Vagina (tissue), 2 donors: Measurements from ENCODE around the gene CRP. TPM values are rescaled to one million over a fixed set of nuclear protein-coding genes. Genes with fewer than 3 reads are reported as not detected.

Experiments
- DNase-seq, 2 donors: peaks; one replicate each; pipeline ENCODE4 v3.0.0-alpha.2; 2017; ENCODE audit errors: extremely low spot score in 2 of 2
- H3K27ac ChIP-seq: fragments of 200-600 bp; sonication (generic); one replicate; pipeline ENCODE4 v1.5.1; 2019
- H3K27me3 ChIP-seq: fragments of 200-600 bp; sonication (generic); one replicate; pipeline ENCODE4 v1.5.1; 2019
- H3K36me3 ChIP-seq, 2 donors: fragments of 200-600 bp; sonication (generic); one replicate each; pipeline ENCODE4 v1.5.1; 2017 to 2019
- H3K4me1 ChIP-seq: fragments of 200-600 bp; sonication (generic); one replicate; pipeline ENCODE4 v1.5.1; 2019
- H3K4me3 ChIP-seq, 2 donors: fragments of 200-600 bp; sonication (generic); 1 replicate in 1 of 2; 2 replicates in 1 of 2; pipeline ENCODE4 v1.5.1; 2016 to 2019
- H3K9me3 ChIP-seq: fragments of 200-600 bp; sonication (generic); one replicate; pipeline ENCODE4 v1.5.1; 2019
- CTCF ChIP-seq, 3 experiments: fragments of 450-650 bp in 2 of 3; fragments of 200-600 bp in 1 of 3; sonication (generic) in 1 of 3; IDR thresholded peaks; one replicate each; pipeline ENCODE4 v1.5.1; 2017 to 2019; ENCODE audit warnings: antibody characterized with exemption in 3 of 3, mild to moderate bottlenecking in 2 of 3, moderate library complexity in 2 of 3
- POLR2A ChIP-seq, 2 donors: fragments of 450-650 bp; IDR thresholded peaks; one replicate each; pipeline ENCODE4 v1.6.1; 2017; ENCODE audit warnings: antibody characterized with exemption in 2 of 2, mild to moderate bottlenecking in 2 of 2, moderate library complexity in 2 of 2
- POLR2AphosphoS5 ChIP-seq, 2 donors: sonication (generic); formaldehyde crosslinking; IDR thresholded peaks; one replicate each; pipeline ENCODE4 v1.9.0; 2017; ENCODE audit warnings: antibody characterized with exemption in 2 of 2, mild to moderate bottlenecking in 2 of 2, low read depth in 1 of 2; ENCODE audit not compliant: insufficient read depth in 1 of 2
- intact Hi-C: fragments of 100-400 bp; cut with DNase I; formaldehyde crosslinking; loops from one replicate; pipeline ENCODE4 v1.15.1; 2023
- total RNA-seq: library from RNA; depleted of rRNA; stranded (reverse); fragments of >200 nt; gene quantifications from one replicate; pipeline ENCODE4 v1.2.3, GENCODE V29; 2016

CRP gene
- total RNA-seq, 1 donor from 2014 or later = not detected

GRCh38 chr1:159700312-159700711 is 14.1 kb downstream of the CRP start:
- H3K4me3 ChIP-seq = no peak overlapping the region
- intact Hi-C loops = no loop called here
- no peak overlapping the region for H3K27ac ChIP-seq
- H3K27me3 ChIP-seq = no peaks in the 10 kb centered on the region
- TF ChIP-seq POLR2A (IDR thresholded peaks at IDR 0.05) (no peak), CTCF (IDR thresholded peaks at IDR 0.05) (no peak), POLR2AphosphoS5 (IDR thresholded peaks at IDR 0.05; ENCODE audit: insufficient read depth in 1 of 2, low read depth in 1 of 2) (no peak)
- no peaks in the 10 kb centered on the region for H3K9me3 ChIP-seq
- DNase-seq = no peak
- H3K36me3 ChIP-seq = no peaks in the 10 kb centered on the region
- H3K4me1 ChIP-seq = no peaks in the 10 kb centered on the region

- no peaks in the 10 kb centered on the region for H3K27me3 ChIP-seq
- H3K4me1 ChIP-seq = no peaks in the 10 kb centered on the region
- intact Hi-C loops = no loop called here
- H3K27ac ChIP-seq = no peak overlapping the region
- H3K9me3 ChIP-seq = no peaks in the 10 kb centered on the region
- TF ChIP-seq POLR2A (IDR thresholded peaks at IDR 0.05) = no peak
- no peak for TF ChIP-seq POLR2AphosphoS5 (IDR thresholded peaks at IDR 0.05; ENCODE audit: insufficient read depth in 1 of 2, low read depth in 1 of 2)
- no peaks in the 10 kb centered on the region for H3K36me3 ChIP-seq
- no peak for DNase-seq
- no peak overlapping the region for H3K4me3 ChIP-seq
Observed at GRCh38 chr1:159699653-159700052, 14.7 kb downstream of the CRP start.

- DNase-seq = no peak
- intact Hi-C loops = no loop called here
- no peaks in the 10 kb centered on the region for H3K36me3 ChIP-seq
Observed at GRCh38 chr1:159699246-159699645, 15.1 kb downstream of the CRP start.

GRCh38 chr1:159687511-159687910 is 26.9 kb downstream of the CRP start:
- H3K27me3 ChIP-seq = no peaks in the 10 kb centered on the region
- H3K9me3 ChIP-seq = no peaks in the 10 kb centered on the region
- no peak overlapping the region for H3K27ac ChIP-seq
- TF ChIP-seq POLR2AphosphoS5 (IDR thresholded peaks at IDR 0.05; ENCODE audit: insufficient read depth in 1 of 2, low read depth in 1 of 2) (no peak), POLR2A (IDR thresholded peaks at IDR 0.05) (no peak), CTCF (IDR thresholded peaks at IDR 0.05) (no peak)
- intact Hi-C loops = no loop called here
- H3K36me3 ChIP-seq = no peaks in the 10 kb centered on the region
- no peak overlapping the region for H3K4me3 ChIP-seq
- no peaks in the 10 kb centered on the region for H3K4me1 ChIP-seq
- no peak for DNase-seq

More at GRCh38 chr1:159699246-159699645, 15.1 kb downstream of the CRP start:
- H3K4me3 ChIP-seq = no peak overlapping the region
- TF ChIP-seq CTCF (IDR thresholded peaks at IDR 0.05) (no peak), POLR2A (IDR thresholded peaks at IDR 0.05) (no peak), POLR2AphosphoS5 (IDR thresholded peaks at IDR 0.05; ENCODE audit: insufficient read depth in 1 of 2, low read depth in 1 of 2) (no peak)
- no peaks in the 10 kb centered on the region for H3K9me3 ChIP-seq
- H3K4me1 ChIP-seq = no peaks in the 10 kb centered on the region
- H3K27me3 ChIP-seq = no peaks in the 10 kb centered on the region
- H3K27ac ChIP-seq = no peak overlapping the region

GRCh38 chr1:159686599-159687299 is 27.6 kb downstream of the CRP start:
- Histone ChIP-seq H3K27me3 (no peaks in the 10 kb centered on the region), H3K4me3 (no peak overlapping the region), H3K36me3 (no peaks in the 10 kb centered on the region), H3K9me3 (no peaks in the 10 kb centered on the region), H3K4me1 (no peaks in the 10 kb centered on the region), H3K27ac (no peak overlapping the region)
- DNase-seq = no peak
- no peak for TF ChIP-seq POLR2AphosphoS5 (IDR thresholded peaks at IDR 0.05; ENCODE audit: insufficient read depth in 1 of 2, low read depth in 1 of 2)
- TF ChIP-seq POLR2A (IDR thresholded peaks at IDR 0.05) = no peak
- TF ChIP-seq CTCF (IDR thresholded peaks at IDR 0.05) = no peak
- intact Hi-C loops = no loop called here
